ENCODE measurements around the gene CLEC4D. TPM values are rescaled to one million over a fixed set of nuclear protein-coding genes. Genes with fewer than 3 reads are reported as not detected.
A peak's percentile ranks its signal among the peaks of the same experiment; 100 is the strongest.

Gene CLEC4D
- total RNA-seq, 1 donor from 2014 or later, result 0.14 TPM

- Mint-ChIP-seq H3K9me3 (ENCODE audit: low read depth) (no peaks in the 10 kb centered on the region), H3K27ac (no peak overlapping the region), H3K4me1 (ENCODE audit: low read depth) (no peaks in the 10 kb centered on the region), H3K27me3 (peaks cover 53% of the 10 kb centered on the region), H3K36me3 (ENCODE audit: insufficient read depth) (no peaks in the 10 kb centered on the region), H3K4me3 (ENCODE audit: low read depth) (no peak overlapping the region)
- no peak for DNase-seq (ENCODE audit: low spot score, unreplicated experiment)
- TF ChIP-seq, protein P1, sequence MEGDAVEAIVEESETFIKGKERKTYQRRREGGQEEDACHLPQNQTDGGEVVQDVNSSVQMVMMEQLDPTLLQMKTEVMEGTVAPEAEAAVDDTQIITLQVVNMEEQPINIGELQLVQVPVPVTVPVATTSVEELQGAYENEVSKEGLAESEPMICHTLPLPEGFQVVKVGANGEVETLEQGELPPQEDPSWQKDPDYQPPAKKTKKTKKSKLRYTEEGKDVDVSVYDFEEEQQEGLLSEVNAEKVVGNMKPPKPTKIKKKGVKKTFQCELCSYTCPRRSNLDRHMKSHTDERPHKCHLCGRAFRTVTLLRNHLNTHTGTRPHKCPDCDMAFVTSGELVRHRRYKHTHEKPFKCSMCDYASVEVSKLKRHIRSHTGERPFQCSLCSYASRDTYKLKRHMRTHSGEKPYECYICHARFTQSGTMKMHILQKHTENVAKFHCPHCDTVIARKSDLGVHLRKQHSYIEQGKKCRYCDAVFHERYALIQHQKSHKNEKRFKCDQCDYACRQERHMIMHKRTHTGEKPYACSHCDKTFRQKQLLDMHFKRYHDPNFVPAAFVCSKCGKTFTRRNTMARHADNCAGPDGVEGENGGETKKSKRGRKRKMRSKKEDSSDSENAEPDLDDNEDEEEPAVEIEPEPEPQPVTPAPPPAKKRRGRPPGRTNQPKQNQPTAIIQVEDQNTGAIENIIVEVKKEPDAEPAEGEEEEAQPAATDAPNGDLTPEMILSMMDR (IDR thresholded peaks at IDR 0.05; ENCODE audit: unreplicated experiment), result no peak
Observed at GRCh38 chr12:8548192-8548591, 34.9 kb downstream of the CLEC4D start.

DNA sequence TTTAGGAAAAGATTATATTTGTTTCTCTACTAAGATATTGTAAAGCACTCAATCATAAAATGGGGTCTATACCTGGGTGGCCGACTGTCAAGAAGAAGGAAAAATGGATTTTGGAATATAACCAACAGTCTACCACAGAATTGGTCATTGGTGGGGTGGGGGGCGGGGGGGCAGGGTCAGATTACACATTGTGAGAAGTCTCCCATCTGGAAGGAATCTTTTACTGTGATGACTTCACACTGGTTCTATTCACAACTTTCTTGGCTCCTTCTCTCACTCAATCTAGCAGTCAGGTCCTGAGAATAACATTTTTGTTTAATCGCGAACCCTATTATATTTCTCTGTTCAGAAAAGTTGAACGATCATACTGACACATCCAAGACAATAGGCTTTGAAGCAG, 36.1 kb downstream of the CLEC4D start:
- Mint-ChIP-seq H3K27ac (no peak overlapping the region), H3K9me3 (ENCODE audit: low read depth) (no peaks in the 10 kb centered on the region), H3K4me1 (ENCODE audit: low read depth) (peaks cover under 1% of the 10 kb centered on the region), H3K36me3 (ENCODE audit: insufficient read depth) (no peaks in the 10 kb centered on the region), H3K27me3 (peaks cover 59% of the 10 kb centered on the region), H3K4me3 (ENCODE audit: low read depth) (no peak overlapping the region)
- TF ChIP-seq, protein P1 (IDR thresholded peaks at IDR 0.05; ENCODE audit: unreplicated experiment), result no peak
- DNase-seq (ENCODE audit: low spot score, unreplicated experiment), result no peak

- Mint-ChIP-seq H3K27ac (no peak overlapping the region), H3K9me3 (ENCODE audit: low read depth) (no peaks in the 10 kb centered on the region), H3K4me3 (ENCODE audit: low read depth) (no peak overlapping the region), H3K36me3 (ENCODE audit: insufficient read depth) (no peaks in the 10 kb centered on the region), H3K27me3 (peaks cover 68% of the 10 kb centered on the region), H3K4me1 (ENCODE audit: low read depth) (peaks cover 2% of the 10 kb centered on the region)
- TF ChIP-seq, protein P1 (IDR thresholded peaks at IDR 0.05; ENCODE audit: unreplicated experiment), result peak; percentile 37
- DNase-seq (ENCODE audit: low spot score, unreplicated experiment), result no peak
Observed at GRCh38 chr12:8553088-8553627, 39.9 kb downstream of the CLEC4D start.

- peaks cover 73% of the 10 kb centered on the region for H3K27me3 Mint-ChIP-seq
- H3K36me3 Mint-ChIP-seq (ENCODE audit: insufficient read depth), result no peaks in the 10 kb centered on the region
- no peak overlapping the region for H3K4me3 Mint-ChIP-seq (ENCODE audit: low read depth)
- TF ChIP-seq, protein P1 (IDR thresholded peaks at IDR 0.05; ENCODE audit: unreplicated experiment), result no peak
- H3K4me1 Mint-ChIP-seq (ENCODE audit: low read depth), result peaks cover 5% of the 10 kb centered on the region
- H3K27ac Mint-ChIP-seq, result no peak overlapping the region
- no peaks in the 10 kb centered on the region for H3K9me3 Mint-ChIP-seq (ENCODE audit: low read depth)
- DNase-seq (ENCODE audit: low spot score, unreplicated experiment), result no peak
Observed at GRCh38 chr12:8554451-8555195, 41.3 kb downstream of the CLEC4D start.

DNA sequence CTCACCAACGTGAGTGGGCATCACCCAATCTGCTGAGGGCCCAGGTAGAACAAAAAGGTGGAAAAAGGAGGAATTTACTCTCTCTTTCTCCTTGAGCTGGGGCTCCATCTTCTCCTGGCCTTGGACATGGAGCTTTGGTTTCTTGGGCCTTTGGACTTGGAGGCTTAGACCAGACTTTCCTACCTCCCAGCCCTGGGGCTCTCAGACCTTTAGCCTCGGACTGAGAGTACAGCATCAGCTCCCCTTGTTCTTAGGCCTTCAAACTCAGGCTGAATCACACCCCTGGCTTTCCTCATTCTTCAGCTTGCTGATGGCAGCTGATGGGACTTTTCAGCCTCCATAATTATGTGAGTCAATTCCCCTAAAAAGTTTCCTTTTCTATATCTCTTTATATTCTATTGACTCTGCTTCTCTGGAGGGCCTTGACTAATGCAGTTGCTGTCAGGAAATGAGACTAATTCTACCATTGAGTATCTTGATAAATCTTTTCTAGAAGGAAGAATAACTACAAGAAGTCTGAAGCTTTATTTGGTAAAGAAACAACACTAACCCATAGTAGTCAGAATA, 43.3 kb downstream of the CLEC4D start:
- peaks cover 17% of the 10 kb centered on the region for H3K4me1 Mint-ChIP-seq (ENCODE audit: low read depth)
- no peak for DNase-seq (ENCODE audit: low spot score, unreplicated experiment)
- H3K27ac Mint-ChIP-seq, result no peak overlapping the region
- H3K36me3 Mint-ChIP-seq (ENCODE audit: insufficient read depth), result no peaks in the 10 kb centered on the region
- no peak overlapping the region for H3K4me3 Mint-ChIP-seq (ENCODE audit: low read depth)
- peaks cover 75% of the 10 kb centered on the region for H3K27me3 Mint-ChIP-seq
- H3K9me3 Mint-ChIP-seq (ENCODE audit: low read depth), result peaks cover 9% of the 10 kb centered on the region
- TF ChIP-seq, protein P1 (IDR thresholded peaks at IDR 0.05; ENCODE audit: unreplicated experiment), result no peak
